GM19397 (cell line): ENCODE measurements around the gene KCNJ2.

Source experiments
- ATAC-seq: cut with Tn5 transposase; IDR thresholded peaks from one replicate; pipeline ENCODE4 v1.9.1; 2021; ENCODE audit warnings: mild to moderate bottlenecking, moderate library complexity; ENCODE audit not compliant: unreplicated experiment

Gene KCNJ2

DNA sequence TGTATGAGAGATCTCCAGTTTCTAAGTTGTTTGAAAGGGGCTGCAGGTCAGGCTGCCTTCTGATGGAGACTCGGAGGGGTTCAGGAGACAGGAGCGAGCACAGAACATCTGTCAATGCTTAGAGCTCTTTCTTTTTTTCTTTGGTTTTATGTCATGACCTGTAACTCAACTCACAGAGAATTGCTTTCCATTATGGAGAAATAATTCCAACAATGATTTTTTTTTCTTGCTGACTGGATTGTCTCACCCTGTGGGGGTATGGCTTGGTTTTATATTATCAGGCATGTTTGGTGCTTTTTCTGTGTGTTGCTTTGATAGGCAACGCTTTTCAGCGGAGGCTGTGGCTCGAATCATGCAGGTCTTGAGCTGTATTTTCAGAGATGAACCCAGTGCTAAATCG, 10.7 kb upstream of the KCNJ2 start:
- no peak for ATAC-seq

DNA sequence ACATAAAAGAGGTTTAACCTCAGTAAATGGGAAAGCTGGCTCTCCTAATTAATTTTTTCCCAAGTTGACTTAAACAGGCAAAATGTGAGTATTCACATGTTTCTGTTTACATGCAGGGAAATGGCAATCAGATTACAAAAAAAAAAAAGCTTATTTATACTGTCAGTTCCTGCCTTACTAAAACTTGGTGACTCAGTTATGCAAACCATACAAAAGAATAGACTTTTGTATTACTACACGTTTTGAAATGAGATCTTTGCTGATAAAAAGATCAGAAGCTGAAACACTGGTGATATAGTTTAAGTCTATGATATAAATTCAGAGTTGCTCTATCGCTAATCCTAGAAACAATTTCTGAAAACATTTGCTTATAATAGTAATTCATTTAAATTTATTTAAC, 9.4 kb upstream of the KCNJ2 start:
- no peak for ATAC-seq

DNA sequence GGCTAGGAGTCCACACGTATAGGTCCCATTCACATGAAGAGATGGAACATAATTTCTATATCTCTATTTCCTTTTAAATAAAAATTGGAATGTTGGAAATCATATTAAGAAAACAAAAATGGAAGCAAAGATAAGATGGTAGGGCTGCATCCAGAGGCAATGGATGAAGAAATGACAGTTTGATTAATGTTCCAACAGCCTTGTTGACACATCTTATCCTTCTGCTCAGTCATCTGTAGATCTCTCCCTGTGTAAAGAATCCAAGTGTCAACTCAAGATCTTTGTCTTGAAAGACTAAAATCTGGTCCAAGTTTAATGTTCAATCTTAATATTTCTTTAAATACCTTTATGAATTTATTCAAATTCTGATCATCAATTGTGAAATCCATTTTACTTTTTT, 7.8 kb upstream of the KCNJ2 start:
- no peak for ATAC-seq

DNA sequence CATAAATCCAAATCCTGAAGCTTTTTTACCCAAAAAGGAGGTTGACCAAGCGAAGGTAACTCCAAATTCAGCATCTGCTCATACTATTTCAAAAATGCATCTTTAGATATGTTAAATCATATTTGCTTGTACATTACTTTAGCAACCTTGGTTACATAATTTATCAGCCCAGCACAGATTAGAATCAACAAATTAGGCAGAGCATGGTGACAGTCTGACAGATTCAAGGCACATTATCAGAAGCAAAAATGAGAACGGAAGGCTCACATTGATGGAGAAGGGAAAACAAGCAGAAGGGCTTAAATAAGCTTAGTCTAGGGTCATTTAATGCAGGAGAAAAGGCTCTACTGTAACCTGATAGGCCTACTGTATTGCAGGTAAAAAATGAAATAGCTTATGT, 3.9 kb upstream of the KCNJ2 start:
- no peak for ATAC-seq

DNA sequence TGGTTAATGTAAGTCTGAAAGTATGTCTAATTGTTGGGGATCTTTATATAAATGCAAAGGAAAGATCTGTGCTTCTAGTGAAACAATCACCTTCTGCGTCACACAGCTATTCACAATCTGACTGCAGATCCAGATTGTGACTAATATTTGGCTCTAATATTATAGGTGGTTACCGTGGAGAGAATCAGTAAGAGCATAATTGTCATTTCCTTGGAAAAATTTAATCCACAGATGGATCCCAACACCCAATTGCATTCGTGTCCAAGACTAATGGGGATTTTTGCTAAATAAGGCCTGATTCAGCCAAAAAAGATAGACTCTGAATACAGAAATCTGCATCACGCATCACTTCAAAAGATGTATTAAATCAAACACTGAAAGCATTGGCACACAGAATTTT, 2.7 kb upstream of the KCNJ2 start:
- no peak for ATAC-seq

DNA sequence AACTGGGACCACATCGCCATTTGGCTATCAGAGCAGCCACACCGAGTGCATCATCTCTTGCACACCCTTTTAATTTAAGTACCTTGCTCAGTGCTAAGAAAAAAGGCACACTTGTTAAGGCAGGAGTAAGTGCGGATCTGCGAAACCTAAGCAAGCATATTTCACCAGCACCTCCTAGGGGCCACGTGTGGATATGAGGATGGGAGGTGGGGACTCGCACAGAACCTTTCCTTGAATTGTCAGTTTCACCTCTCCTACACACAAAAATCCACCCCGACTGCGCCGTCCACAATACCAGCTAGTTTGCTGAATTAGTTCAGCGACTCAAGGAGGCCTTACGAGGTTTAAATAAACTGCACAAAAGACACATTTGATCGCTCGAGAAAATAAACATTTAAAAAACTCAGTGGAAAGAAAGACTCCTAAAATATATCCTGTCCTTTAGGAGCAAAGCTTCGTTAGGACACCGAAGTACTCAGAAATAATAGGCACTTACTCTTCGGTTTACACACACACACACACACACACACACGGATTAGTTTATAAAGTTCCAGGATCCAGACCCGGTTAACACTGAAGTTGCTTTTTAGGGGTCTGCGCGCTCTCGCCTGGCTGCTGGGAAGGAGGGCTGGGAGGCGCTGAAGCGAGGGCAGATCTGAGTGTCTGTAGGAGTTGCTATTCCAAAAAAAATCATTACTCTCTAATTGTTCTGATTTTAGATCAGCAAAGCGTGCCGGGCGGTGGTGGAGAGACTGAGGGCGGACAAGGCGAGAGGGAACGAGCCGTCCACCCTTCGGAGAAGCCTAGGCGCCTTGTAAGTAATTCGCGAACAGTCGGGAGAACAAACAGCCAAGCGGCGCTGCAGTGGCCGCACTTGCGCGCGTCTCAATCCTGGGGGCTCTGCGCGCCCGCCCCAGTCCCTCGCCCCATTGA, 1.0 kb upstream of the KCNJ2 start:
- peak; percentile 18 for ATAC-seq

DNA sequence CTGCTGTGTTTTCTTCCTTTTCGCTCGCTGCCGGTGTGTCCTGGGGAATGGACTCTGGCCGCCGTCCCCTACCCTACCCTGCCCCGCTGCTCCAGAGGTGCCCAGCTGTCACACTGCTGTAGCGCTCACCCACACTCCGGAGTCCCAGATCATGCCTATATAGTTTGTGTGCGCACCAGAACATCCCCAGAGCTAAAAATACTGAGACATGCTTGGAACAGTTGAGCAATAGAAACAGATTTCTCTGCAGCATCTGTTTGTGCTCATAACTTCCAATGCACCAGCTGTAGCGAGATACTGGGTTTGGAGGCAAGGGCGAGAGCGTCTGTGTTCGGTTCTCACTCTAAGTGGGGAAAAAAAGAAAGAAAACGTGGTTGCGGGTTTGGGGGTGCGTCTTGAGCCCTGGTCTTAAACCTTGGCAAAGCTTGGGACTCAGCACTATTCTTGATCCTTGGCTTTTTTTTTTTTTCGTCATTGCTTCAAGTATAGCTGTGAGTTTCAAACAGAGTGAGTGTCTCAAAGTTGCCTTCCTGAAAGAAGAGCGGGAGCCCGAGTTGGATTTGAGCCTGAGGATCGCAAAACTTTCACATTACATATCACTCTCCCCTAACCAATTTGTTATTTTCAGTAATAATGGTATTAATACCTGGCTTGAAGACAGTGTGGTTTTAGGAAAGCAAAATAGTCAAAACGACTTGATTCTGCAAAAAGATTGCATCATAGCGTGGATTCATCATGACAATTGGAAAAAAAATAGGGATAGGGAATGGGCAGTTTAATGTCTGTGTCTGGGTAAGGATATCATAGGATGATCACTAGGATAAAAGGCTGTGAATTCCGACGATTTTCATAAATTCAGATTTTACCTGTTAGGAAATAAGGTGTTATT, 621 bp downstream of the KCNJ2 start:
- no peak for ATAC-seq

DNA sequence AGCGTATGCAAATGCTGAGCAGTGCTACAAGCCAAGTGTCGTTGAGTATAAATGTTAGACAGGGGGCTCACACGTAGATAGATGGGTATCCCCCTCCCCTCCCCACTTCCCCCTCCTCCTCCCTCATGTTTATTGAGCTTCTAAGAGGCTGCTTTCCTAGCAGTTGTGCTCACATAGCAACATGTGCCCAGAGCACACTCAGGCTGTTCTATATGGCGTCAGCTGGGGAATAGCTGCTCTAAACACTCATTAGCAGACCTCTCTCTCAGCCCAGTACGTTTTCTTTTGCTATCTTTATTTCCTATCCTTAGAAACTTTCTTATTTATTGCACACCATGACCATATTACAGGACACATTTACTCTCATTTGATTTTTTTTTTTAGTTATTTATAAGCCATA, 1.8 kb downstream of the KCNJ2 start:
- ATAC-seq: no peak

DNA sequence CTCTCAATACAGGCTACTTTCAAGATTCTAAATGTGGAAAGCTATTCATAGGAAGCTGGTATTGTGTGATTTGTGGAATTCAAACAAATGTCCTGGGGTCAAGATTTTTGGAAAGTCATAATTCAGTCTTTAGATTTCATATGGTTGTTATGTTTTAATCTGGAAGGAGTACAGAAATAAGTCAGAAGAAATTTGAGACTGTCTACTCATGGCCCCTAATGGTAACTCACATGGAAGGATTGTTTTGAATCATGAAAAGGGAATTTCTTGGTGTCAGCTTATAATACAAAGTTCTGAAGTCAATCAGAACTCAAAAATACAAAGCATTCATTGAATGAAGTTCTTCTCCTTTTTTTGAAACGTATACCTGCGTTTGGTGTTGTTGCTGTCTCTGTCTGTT, 3.1 kb downstream of the KCNJ2 start:
- ATAC-seq: no peak

DNA sequence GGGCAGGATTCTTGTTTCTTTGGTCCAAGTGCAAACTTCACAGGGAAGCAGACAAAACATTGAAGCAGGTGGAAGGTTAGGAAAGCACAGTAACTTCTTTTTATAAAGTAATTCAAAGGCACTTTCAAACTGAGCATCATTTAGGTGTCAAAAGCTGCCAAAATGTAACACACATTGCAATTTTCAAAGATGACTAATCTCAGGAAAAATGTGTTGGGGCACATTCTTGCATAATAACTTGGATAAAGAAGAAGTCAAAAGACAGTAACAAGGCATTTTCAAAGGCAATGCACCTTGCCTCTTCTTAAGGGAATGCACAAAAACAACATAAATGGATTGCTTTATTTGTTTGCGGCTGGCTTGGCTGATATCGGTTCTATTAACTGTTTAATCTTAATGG, 3.6 kb downstream of the KCNJ2 start:
- no peak for ATAC-seq

DNA sequence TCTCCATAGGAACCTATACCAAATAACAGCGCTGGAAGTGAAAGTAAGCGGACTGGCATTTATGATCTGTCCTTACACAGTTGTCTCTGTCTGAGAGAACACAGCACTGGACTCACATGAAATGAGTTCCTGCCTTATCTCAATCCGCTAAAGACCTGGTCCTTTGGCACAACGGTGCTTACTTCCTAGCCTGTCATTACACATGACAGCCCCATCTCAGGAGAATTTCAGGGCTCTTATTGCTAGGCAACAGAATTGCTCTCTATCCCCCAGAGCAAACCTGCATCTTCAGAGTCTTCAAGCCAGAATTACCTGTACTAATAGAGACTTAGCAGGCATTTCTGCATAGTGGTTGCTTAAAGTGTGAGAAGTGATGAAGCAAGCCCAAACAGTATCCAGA, 4.3 kb downstream of the KCNJ2 start:
- ATAC-seq: no peak

DNA sequence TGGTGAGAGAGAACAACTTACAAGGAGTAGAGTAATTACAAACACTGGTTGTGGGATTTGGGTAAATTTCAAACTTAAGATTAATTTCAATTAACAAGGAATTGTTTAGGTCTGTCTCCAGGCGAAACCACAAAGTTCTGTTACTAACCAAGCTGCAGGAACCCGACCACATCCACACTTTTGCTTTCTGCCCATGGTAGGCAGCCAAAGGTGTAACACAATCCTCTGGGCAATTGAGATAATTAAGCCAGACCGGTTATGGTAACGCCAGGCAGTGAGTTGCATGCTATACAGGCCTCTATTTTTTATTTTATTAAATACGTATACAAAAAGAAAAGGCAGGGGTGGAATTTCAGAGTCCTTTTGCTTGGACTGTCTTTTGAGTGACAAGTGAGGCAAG, 12.0 kb downstream of the KCNJ2 start:
- ATAC-seq: no peak

DNA sequence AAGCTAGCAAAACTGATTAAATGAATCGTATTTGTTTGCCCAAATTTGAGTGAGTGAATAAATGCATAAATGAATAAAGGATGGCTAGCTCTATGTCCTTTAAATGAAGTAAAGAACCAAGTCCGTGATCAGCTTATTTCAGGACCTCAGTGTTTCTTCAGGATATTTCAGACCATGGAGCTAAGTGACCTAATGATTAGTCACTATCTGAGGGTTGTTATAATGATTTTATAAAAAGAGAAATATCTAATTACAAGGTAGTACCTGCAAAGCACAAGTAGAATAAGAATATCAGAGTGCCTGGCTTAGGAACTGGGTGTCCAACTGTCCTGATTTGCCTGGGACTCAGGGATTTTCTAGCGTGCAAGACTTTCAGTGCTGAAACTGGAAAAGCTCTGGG, 12.5 kb downstream of the KCNJ2 start:
- ATAC-seq: no peak

DNA sequence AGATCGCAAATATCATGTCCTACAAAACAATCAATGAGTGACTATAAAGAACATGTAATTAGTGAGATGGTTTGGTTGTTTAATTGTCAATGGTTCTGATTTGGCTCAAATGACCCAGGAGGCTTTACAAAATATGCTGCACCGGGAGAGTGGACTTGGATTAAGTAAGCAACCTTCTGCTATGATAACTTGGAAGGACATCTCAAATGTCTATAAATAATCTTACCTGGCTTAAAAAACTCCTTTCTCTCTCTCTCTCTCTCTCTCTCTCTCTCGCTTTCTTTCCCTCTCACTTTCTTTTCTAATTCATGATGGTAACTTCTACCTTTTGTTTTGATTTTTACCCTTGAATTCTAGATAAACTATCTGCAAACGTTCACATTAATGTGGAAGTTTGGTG, 14.2 kb downstream of the KCNJ2 start:
- no peak for ATAC-seq

DNA sequence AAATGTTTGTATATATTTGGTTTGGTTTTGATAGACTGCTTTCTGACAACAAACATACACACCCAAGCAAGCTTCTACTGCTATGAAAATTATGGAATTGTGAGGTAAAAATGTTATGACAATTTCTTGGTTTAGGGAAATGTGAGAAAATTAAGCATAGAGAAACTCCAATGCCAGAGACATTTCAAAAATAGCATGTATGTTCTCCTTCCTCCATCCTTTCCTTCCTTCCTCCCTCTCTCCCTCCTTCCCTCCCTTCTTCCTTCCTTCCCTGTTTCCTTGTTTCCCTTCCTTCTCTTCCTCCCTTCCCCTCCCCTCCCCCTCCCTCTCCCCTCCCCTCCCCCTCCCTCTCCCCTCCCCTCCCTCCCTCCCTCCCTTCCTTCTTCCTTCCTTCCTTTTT, 14.9 kb downstream of the KCNJ2 start:
- no peak for ATAC-seq

DNA sequence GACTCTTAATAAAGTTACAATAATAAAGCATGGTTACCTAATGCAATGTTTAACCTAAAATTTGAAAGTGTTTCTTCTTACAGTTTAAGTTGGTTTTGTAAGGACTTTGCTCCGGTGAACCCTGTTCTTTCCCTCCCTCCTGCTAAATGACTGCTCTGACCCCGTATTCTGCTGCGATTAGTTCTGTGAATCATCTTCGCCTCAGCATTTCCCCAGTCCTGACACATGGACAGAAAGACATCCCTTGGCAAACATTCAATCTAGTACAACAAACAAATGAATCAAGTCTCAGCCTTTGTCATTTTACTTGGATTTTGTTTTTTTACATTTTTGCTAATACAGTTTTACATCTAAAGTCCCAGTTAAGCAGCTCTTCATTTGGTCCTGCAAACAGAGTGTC, 15.4 kb downstream of the KCNJ2 start:
- no peak for ATAC-seq

DNA sequence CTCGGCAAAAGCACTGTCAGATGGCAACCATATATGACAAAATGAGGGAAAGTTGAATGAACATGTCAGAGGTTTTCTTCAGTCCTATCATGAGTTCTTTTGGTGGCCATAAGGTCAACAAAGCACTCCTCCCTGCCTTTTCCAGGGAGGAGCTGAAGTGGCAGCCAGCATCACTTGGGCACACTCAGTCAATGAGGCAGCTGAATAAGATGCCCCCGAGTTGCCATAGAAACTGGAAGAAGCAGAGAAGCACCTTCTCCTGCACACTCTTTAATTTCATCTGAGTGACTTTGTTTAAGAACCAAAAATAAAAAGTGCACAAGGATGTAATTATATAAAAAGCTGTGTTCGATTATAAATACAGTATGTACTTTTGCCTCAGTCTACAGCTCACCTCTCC, 16.0 kb downstream of the KCNJ2 start:
- ATAC-seq: no peak

DNA sequence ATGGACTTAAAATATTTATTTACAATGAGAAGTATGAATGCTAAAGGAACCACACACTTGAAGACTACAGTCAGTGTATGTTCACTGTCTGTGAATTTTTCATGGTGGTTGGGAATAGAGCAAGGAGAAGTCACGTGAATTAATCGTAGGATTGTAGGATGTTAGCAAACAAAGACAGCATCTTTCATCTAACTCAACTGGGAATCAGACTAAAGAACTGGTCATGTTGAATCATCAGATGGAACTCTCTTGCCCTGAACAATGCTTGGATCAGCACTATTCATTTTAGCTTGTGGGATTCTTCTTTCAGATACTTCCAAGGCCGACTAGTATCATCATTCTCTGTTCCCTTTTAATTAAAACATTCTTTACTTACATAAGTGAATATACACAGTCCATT, 18.1 kb downstream of the KCNJ2 start:
- ATAC-seq: no peak

DNA sequence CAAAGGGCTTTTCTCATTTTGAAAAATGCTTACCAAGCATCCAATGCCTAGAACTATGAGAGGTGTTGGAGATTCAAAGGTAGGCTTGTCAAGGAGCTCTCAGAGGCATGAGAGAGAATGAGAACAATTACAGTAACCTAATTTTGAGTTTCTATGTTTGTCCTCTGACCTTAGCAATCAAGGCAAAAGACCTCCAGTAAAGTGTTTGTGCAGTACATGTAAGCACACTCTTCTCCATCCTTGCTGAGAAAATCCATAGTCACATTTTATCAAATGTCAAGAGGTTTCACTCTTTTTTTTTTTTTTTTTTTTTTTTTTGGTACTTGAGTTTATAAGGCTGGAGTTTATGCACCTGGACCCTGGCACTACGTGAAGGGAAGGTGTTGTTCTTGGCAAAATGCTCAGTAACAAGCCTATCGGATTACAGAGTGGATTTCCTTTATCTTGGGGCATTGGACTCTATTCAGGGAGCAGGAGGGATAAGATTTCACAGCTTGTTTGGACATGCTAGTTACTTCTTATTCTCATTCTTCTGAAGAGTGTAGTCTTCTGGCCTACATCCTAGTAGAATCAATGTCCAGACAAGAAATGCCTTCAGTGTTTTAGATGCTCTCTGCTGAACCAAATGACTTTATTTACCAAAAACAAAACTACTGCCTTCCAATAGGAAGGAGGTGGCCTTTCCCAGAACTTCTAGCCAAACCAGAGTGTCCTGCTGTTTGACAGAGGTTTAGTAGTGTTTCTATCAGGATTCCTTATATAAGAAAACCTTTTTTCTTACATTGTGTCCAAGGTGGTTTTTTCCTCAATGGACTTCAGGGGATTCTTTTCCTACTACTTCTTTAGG, 21.9 kb downstream of the KCNJ2 start:
- no peak for ATAC-seq

DNA sequence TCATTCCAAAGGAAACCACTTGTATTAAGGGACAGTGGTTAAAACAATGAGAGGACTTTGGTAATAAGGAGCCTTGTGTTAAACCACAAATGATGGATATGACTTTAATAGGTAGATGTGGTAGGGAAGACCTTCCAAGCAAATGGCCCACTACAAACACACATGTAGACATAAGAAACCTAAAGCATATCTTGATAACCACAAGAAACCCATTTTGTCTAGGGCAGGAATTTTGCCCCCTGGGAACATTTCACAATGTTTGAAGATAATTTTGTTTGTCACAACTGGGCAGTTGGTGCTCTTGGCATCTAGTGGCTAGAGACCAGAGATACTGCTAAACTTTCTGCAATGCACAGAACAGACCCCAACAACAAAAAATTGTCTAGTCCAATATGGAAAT, 25.8 kb downstream of the KCNJ2 start:
- ATAC-seq: no peak

DNA sequence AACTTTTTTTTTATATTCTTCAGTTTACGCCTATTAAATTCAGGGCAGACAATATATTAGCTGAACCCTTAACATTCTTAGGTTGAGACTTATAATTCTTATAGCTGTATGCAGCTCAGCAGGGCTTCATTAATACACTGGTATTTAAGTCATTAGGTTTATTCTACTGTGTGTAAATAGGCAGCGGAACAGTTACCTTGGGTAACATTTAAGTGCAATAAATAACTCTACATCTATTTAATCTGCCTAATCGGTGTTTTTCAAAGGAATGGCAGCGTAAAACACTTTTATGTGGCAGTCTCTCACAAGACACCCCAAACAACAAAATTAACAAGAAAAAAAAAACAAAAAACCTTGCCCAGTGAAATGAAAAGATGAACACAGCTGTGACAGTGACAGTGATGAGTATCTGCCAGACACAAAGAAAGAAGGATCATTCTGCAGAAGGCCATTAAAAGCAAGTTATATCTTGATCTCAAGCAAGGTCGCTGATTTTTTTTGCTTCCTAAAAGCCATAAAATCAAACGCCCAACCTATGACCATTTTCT, 32.6 kb downstream of the KCNJ2 start:
- no peak for ATAC-seq
